Measurements from ENCODE around the gene C2orf72.

DNA sequence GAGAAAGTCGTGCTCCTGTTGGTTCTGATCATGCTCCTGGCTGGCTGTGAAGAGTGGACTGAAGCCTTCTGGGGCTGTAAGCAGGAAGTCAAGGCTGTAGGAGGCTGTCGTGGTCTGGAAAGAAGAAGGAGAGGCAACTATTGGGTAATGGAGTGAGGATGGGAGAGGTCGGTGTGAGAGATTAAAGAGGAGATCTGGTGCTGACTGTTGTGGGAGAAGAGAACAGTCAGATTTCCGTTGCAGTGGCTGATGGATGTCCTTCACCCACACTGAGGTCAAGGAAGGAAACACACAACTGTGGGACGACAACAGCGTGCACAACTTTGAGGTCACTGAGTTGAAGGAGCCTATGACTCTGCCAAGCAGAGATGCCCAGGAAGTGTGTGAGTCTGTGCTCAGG is 16.5 kb downstream of the C2orf72 start:
- TF ChIP-seq, protein P1, sequence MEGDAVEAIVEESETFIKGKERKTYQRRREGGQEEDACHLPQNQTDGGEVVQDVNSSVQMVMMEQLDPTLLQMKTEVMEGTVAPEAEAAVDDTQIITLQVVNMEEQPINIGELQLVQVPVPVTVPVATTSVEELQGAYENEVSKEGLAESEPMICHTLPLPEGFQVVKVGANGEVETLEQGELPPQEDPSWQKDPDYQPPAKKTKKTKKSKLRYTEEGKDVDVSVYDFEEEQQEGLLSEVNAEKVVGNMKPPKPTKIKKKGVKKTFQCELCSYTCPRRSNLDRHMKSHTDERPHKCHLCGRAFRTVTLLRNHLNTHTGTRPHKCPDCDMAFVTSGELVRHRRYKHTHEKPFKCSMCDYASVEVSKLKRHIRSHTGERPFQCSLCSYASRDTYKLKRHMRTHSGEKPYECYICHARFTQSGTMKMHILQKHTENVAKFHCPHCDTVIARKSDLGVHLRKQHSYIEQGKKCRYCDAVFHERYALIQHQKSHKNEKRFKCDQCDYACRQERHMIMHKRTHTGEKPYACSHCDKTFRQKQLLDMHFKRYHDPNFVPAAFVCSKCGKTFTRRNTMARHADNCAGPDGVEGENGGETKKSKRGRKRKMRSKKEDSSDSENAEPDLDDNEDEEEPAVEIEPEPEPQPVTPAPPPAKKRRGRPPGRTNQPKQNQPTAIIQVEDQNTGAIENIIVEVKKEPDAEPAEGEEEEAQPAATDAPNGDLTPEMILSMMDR (IDR thresholded peaks at IDR 0.05): no peak
- TF ChIP-seq POLR2A (IDR thresholded peaks at IDR 0.05): no peak
